GM18867 (cell line): ENCODE measurements around the gene UNC5B.
"Not testable (repeated sequence)": the region's sequence is repeated elsewhere in the genome, so short reads cannot be mapped to it uniquely, and the experiment has no call there.

ENCODE experiments used
- ATAC-seq: cut with Tn5 transposase; IDR thresholded peaks from one replicate; pipeline ENCODE4 v1.9.1; 2021; ENCODE audit warnings: mild to moderate bottlenecking, moderate library complexity; ENCODE audit not compliant: unreplicated experiment

Gene UNC5B

GRCh38 chr10:71209352-71209715 lies 3.0 kb upstream of the UNC5B start:
- no peak for ATAC-seq

- no peak for ATAC-seq
These were observed 2.4 kb upstream of the UNC5B start for GRCh38 chr10:71209731-71210541.

- no peak for ATAC-seq
These were observed 1.9 kb upstream of the UNC5B start for GRCh38 chr10:71210542-71210871.

GRCh38 chr10:71211053-71211452 lies 1.3 kb upstream of the UNC5B start:
- no peak for ATAC-seq

- ATAC-seq = no peak
These were observed 524 bp upstream of the UNC5B start for GRCh38 chr10:71211775-71212317.

GRCh38 chr10:71213127-71213621 lies 804 bp downstream of the UNC5B start:
- no peak for ATAC-seq

- no peak for ATAC-seq
These were observed 1.5 kb downstream of the UNC5B start for GRCh38 chr10:71213761-71214440.

- no peak for ATAC-seq
These were observed 2.5 kb downstream of the UNC5B start for GRCh38 chr10:71214641-71215559.

- ATAC-seq = no peak
These were observed 4.0 kb downstream of the UNC5B start for GRCh38 chr10:71216363-71216695.

- ATAC-seq = no peak
These were observed 4.4 kb downstream of the UNC5B start for GRCh38 chr10:71216751-71217265.

GRCh38 chr10:71217266-71218045 lies 5.1 kb downstream of the UNC5B start:
- no peak for ATAC-seq

- no peak for ATAC-seq
These were observed 5.8 kb downstream of the UNC5B start for GRCh38 chr10:71218046-71218650.

- no peak for ATAC-seq
These were observed 6.3 kb downstream of the UNC5B start for GRCh38 chr10:71218651-71219050.

- not testable (repeated sequence) for ATAC-seq
These were observed 7.0 kb downstream of the UNC5B start for GRCh38 chr10:71219236-71219917.

- ATAC-seq = no peak
These were observed 7.7 kb downstream of the UNC5B start for GRCh38 chr10:71219918-71220688.

- no peak for ATAC-seq
These were observed 8.5 kb downstream of the UNC5B start for GRCh38 chr10:71220689-71221540.

- no peak for ATAC-seq
These were observed 9.3 kb downstream of the UNC5B start for GRCh38 chr10:71221586-71222202.
